GM19023 (cell line): ENCODE data around the gene SCN8A.
"Not testable (repeated sequence)": the region's sequence is repeated elsewhere in the genome, so short reads cannot be mapped to it uniquely, and the experiment has no call there.

ENCODE experiments used
- ATAC-seq: cut with Tn5 transposase; IDR thresholded peaks from one replicate; pipeline ENCODE4 v1.9.1; 2021; ENCODE audit warnings: mild to moderate bottlenecking, moderate library complexity; ENCODE audit not compliant: unreplicated experiment

Gene SCN8A

GRCh38 chr12:51622564-51622963, 31.5 kb downstream of the SCN8A start:
- no peak for ATAC-seq

GRCh38 chr12:51625370-51625769, 34.3 kb downstream of the SCN8A start:
- no peak for ATAC-seq

GRCh38 chr12:51626115-51626514, 35.1 kb downstream of the SCN8A start:
- ATAC-seq, result no peak

- ATAC-seq, result no peak
Observed at GRCh38 chr12:51626629-51627028, 35.6 kb downstream of the SCN8A start.

GRCh38 chr12:51630256-51630880, 39.3 kb downstream of the SCN8A start:
- ATAC-seq, result no peak

GRCh38 chr12:51630986-51631385, 40.0 kb downstream of the SCN8A start:
- no peak for ATAC-seq

- ATAC-seq, result no peak
Observed at GRCh38 chr12:51631591-51631990, 40.6 kb downstream of the SCN8A start.

GRCh38 chr12:51632623-51633022, 41.6 kb downstream of the SCN8A start:
- ATAC-seq, result no peak

DNA sequence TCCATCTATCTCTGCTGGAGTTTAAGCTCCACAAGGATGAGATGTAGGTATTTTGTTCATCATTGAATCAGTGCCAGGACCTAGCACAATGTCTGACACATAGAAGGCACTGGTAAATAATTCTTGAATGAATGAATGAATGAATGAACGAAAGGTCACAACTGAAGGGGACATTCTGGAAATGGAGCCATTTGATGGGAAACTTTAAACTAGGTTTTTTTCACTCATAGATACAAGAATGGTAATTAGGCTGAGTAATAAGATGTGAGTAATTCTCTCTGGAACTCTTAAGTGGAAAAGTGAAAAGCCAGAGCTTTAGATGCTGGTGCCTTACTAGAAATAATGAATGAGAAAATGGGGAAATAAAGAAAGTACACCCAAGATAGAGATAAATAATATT, 44.3 kb downstream of the SCN8A start:
- ATAC-seq, result no peak

DNA sequence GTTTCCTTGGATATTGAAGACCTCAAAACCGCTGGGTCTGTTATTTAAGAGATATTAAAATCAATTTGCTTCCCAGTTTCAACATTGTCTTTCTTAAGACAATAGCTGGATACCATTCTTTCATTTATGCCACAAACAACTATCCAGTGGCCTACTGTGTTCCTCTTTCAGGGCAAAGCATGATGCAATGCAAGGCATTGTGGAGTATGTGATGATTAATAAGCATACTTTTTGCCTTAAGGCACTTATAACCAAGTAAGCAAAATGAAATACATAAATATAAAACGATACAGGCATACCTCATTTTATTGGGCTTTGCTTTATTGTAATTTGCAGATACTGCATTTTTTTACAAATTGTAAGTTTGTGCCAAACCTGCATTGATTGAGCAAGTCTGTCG, 45.5 kb downstream of the SCN8A start:
- no peak for ATAC-seq

- ATAC-seq, result no peak
Observed at GRCh38 chr12:51636986-51637385, 46.0 kb downstream of the SCN8A start.

GRCh38 chr12:51639361-51639760, 48.3 kb downstream of the SCN8A start:
- ATAC-seq, result no peak

DNA sequence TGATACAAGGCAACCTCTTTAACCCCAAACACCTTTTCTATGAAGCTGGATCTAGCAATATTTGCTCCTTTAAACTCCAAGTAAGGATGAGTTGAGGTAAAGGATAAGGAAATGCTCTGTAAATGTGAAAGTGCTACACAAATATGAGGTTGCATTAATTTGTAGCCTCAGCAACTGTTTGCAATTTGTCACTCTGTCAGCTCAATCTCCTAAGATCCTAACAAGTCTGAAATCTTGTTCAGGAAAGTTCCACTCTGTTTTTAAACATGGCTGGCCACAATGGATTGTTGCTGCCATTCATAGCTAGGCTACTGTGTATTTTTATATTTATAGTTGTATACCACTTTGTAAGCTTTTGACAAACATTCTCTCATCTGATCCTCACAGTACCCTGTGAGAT, 51.3 kb downstream of the SCN8A start:
- ATAC-seq, result no peak

- ATAC-seq, result no peak
Observed at GRCh38 chr12:51643951-51644350, 52.9 kb downstream of the SCN8A start.

DNA sequence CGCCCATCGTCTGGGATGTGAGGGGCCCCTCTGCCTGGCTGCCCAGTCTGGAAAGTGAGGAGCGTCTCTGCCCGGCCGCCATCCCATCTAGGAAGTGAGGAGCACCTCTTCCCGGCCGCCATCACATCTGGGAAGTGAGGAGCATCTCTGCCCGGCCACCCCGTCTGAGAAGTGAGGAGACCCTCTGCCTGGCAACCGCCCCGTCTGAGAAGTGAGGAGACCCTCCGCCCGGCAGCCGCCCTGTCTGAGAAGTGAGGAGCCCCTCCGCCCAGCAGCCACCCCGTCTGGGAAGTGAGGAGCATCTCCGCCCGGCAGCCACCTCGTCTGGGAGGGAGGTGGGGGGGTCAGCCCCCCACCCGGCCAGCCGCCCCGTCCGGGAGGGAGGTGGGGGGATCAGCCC, 53.7 kb downstream of the SCN8A start:
- not testable (repeated sequence) for ATAC-seq

DNA sequence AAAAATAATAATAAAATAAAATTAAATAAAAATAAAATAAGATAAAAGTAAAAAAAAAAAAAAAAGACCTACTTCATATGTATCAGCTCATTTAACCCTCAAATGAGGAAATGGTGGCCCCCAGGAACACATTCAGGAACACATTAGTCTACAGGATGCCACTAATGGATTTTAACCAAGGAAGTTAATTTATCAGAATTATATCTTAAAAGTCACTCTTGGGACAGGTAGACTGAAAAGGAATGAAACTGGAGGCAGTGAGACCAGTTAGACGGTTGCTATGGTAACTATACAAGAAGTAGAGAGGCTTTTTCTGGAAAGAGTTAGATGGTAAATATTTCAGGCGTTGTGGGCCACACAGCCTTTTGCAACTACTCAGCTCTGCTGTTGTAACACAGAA, 54.9 kb downstream of the SCN8A start:
- ATAC-seq, result no peak

GRCh38 chr12:51647647-51648046, 56.6 kb downstream of the SCN8A start:
- no peak for ATAC-seq

DNA sequence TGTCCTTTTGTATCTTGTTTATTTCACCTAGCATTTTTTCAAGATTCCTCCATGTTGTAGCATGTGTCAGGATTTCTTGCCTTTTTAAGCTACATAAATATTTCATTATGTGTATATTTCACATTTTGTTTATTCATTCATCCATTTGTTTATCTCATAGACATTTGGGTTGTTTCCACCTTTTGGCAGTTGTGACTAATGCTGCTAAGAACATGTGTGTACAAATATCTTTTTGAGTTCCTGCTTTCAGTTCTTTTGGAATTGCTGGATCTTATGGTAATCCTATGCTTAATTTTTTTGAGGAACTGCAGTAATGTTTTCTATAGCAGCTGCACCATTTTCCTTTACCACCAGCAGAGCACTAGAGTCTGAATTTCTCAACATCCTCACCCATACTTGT, 62.4 kb downstream of the SCN8A start:
- ATAC-seq, result no peak

GRCh38 chr12:51661199-51661598, 70.2 kb downstream of the SCN8A start:
- no peak for ATAC-seq

- ATAC-seq, result no peak
Observed at GRCh38 chr12:51661836-51662235, 70.8 kb downstream of the SCN8A start.

DNA sequence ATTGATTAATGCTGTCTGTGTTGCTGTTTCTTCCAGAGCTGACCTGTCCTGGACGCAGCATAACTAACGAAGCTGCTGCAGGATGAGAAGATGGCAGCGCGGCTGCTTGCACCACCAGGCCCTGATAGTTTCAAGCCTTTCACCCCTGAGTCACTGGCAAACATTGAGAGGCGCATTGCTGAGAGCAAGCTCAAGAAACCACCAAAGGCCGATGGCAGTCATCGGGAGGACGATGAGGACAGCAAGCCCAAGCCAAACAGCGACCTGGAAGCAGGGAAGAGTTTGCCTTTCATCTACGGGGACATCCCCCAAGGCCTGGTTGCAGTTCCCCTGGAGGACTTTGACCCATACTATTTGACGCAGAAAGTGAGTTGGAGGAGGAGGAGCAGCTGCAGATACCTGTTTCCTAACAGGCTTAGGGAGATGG, 71.7 kb downstream of the SCN8A start:
- ATAC-seq, result no peak

DNA sequence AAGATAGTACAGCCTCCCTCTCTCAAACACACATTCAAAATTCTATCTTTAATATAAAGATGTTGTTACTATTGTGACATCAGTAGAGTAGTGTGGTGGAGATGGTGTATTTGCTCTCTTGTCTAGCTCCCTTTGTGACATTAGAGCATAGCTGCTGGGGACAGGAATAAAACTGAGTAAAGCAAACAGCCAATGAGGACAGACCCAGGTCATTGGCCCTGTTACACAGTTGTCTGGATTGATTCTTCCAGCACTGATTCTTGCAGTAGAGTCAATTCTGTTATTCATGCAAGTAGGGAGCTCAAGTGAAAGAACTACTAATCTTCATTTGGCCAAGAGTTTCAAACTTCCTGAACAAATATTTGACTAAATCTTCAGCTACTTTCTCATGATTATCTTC, 72.4 kb downstream of the SCN8A start:
- no peak for ATAC-seq

GRCh38 chr12:51666696-51667095, 75.7 kb downstream of the SCN8A start:
- ATAC-seq, result no peak
